Measurements from ENCODE around the gene INF2.

Gene INF2

DNA sequence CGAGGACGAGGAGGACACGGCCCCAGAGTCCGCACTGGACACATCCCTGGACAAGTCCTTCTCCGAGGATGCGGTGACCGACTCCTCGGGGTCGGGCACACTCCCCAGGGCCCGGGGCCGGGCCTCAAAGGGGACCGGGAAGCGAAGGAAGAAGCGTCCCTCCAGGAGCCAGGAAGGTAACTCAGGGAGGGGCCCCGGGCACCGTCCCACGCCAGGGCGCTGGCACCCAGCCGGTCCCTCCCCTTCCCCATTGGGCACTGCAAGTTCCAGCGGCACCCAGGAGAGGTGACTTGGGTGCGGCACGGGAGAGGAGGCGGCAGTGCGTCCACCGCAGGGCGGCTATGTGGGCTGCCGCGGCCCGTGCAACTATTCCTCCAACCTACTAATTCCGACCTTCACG lies 25.3 kb downstream of the INF2 start:
- H3K4me3 ChIP-seq (ENCODE audit: low read depth in 1 of 2, low read length in 1 of 2): no peak overlapping the region
- H3K36me3 ChIP-seq: no peaks in the 10 kb centered on the region
- H3K9me3 ChIP-seq: no peaks in the 10 kb centered on the region
- H3K27me3 ChIP-seq: no peaks in the 10 kb centered on the region
- no peak overlapping the region for H3K27ac ChIP-seq
- no peaks in the 10 kb centered on the region for H3K4me1 ChIP-seq (ENCODE audit: control insufficient read depth in 1 of 2, insufficient read depth in 1 of 2, low read depth in 1 of 2, low read length in 1 of 2)
- TF ChIP-seq CTCF (IDR thresholded peaks at IDR 0.05): no peak

DNA sequence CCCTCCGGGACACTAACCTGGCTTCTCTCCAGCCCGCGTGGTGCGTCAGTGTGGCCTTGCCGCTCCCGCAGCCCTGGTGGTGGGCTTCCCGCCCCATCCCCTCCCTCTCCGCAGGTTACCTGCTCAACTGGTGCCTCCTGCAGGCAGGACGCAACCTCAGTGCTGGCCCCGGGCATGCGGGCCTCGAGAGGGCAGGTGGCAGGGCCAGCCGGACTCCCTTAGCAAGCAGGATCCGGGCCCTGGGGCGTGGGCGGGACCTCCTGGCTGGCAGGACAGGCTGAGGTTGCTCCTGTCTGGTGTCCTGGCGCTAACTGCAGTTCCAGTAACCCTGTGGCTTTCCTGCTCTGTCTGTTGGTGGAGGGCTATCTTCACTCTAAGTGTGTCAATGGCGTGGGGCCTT lies 26.0 kb downstream of the INF2 start:
- Histone ChIP-seq H3K27ac (no peak overlapping the region), H3K4me3 (ENCODE audit: low read depth in 1 of 2, low read length in 1 of 2) (no peak overlapping the region), H3K4me1 (ENCODE audit: control insufficient read depth in 1 of 2, insufficient read depth in 1 of 2, low read depth in 1 of 2, low read length in 1 of 2) (no peaks in the 10 kb centered on the region), H3K27me3 (no peaks in the 10 kb centered on the region), H3K9me3 (no peaks in the 10 kb centered on the region), H3K36me3 (no peaks in the 10 kb centered on the region)
- no peak for TF ChIP-seq CTCF (IDR thresholded peaks at IDR 0.05)

GRCh38 chr14:104715871-104716270 lies 26.5 kb downstream of the INF2 start:
- Histone ChIP-seq H3K4me3 (ENCODE audit: low read depth in 1 of 2, low read length in 1 of 2) (no peak overlapping the region), H3K9me3 (no peaks in the 10 kb centered on the region), H3K27me3 (no peaks in the 10 kb centered on the region), H3K27ac (no peak overlapping the region), H3K4me1 (ENCODE audit: control insufficient read depth in 1 of 2, insufficient read depth in 1 of 2, low read depth in 1 of 2, low read length in 1 of 2) (no peaks in the 10 kb centered on the region), H3K36me3 (no peaks in the 10 kb centered on the region)
- no peak for TF ChIP-seq CTCF (IDR thresholded peaks at IDR 0.05)

DNA sequence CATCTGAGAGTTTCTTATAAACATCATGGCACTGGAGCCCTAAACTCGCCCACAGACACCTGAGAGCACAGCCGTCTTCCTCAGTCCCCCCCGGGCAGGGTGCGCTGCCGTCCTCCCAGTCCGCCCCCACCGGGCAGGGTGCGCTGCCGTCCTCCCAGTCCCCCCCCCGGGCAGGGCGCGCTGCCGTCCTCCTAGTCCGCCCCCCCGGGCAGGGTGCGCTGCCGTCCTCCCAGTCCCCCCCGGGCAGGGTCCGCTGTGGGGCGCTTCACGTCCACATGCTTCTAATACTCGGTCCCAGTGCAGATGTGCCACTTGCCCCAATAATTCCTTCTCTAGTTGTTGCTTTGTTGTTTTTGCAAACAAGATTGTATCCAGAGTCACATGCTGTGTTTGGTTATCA lies 27.7 kb downstream of the INF2 start:
- no peaks in the 10 kb centered on the region for H3K36me3 ChIP-seq
- H3K27me3 ChIP-seq: no peaks in the 10 kb centered on the region
- no peak for TF ChIP-seq CTCF (IDR thresholded peaks at IDR 0.05)

DNA sequence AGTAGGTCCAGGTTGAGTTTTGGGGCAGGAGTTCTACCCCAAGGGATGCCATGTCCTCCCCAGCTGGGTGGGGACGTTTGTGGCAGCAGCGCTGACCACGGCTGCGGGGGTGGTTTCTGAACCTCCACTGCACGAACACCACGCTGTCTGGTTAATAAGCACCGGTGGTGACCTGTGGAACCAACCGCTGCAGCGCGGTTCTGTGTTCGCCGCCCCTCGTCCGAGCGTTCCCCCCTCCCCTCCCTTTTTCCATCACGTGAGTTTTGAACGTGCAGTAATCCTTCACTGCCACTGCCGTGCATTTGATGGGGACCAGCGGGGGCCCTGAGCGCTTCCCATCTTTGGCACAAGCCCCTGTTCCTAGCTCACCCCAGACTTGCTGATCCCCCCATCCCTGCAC lies 28.2 kb downstream of the INF2 start:
- Histone ChIP-seq H3K36me3 (no peaks in the 10 kb centered on the region), H3K27me3 (peaks cover 1% of the 10 kb centered on the region), H3K4me3 (ENCODE audit: low read depth in 1 of 2, low read length in 1 of 2) (no peak overlapping the region), H3K27ac (no peak overlapping the region), H3K9me3 (no peaks in the 10 kb centered on the region), H3K4me1 (ENCODE audit: control insufficient read depth in 1 of 2, insufficient read depth in 1 of 2, low read depth in 1 of 2, low read length in 1 of 2) (peaks cover 0 to under 1% of the 10 kb centered on the region in 2 experiments)
- no peak for TF ChIP-seq CTCF (IDR thresholded peaks at IDR 0.05)

More for the DNA sequence above, 27.7 kb downstream of the INF2 start:
- Histone ChIP-seq H3K9me3 (no peaks in the 10 kb centered on the region), H3K4me1 (ENCODE audit: control insufficient read depth in 1 of 2, insufficient read depth in 1 of 2, low read depth in 1 of 2, low read length in 1 of 2) (no peaks in the 10 kb centered on the region), H3K27ac (no peak overlapping the region), H3K4me3 (ENCODE audit: low read depth in 1 of 2, low read length in 1 of 2) (no peak overlapping the region)

DNA sequence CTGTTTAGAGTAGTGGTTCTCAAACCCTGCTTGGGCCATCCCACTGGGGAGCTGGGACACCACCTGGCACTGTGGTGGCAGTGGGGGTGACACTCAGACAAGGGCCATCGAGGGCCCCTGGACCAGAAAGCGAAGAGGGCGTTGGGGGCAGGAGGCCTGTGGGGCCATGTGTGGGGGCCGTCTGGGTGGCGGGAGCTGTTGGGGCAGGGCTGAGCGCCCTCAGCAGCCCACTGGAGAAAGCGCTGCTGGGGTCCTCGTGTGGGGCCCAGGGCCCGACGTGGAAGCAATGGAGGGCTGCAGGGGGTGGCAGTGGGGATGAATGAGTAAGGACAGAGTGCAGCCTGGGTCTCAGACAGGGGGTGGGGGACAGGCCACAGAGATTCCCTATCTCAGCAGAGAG lies 28.7 kb downstream of the INF2 start:
- Histone ChIP-seq H3K4me1 (ENCODE audit: control insufficient read depth in 1 of 2, insufficient read depth in 1 of 2, low read depth in 1 of 2, low read length in 1 of 2) (peaks cover 3 to 6% of the 10 kb centered on the region in 2 experiments), H3K9me3 (no peaks in the 10 kb centered on the region), H3K36me3 (no peaks in the 10 kb centered on the region), H3K27me3 (peaks cover 6% of the 10 kb centered on the region), H3K4me3 (ENCODE audit: low read depth in 1 of 2, low read length in 1 of 2) (no peak overlapping the region), H3K27ac (no peak overlapping the region)
- TF ChIP-seq CTCF (IDR thresholded peaks at IDR 0.05): no peak

All from neutrophil (primary cell).